ENCODE data around the gene INSM1.
A peak's percentile ranks its signal among the peaks of the same experiment; 100 is the strongest.
"Not testable (repeated sequence)": the region's sequence is repeated elsewhere in the genome, so short reads cannot be mapped to it uniquely, and the experiment has no call there.

The INSM1 gene

GRCh38 chr20:20367575-20368417 lies at the start of gene INSM1:
Gene INSM1, plus strand, starts transcription at chr20:20368104. Its CDS starts 164 bp downstream, at chr20:20368268.
- DNase-seq: peak; percentile 91

GRCh38 chr20:20318365-20319161 lies 49.3 kb upstream of the INSM1 start:
- DNase-seq: no peak

- DNase-seq: no peak
Observed at GRCh38 chr20:20321134-20321533, 46.8 kb upstream of the INSM1 start.

- no peak for DNase-seq
Observed at GRCh38 chr20:20321917-20322316, 46.0 kb upstream of the INSM1 start.

GRCh38 chr20:20322912-20323311 lies 45.0 kb upstream of the INSM1 start:
- no peak for DNase-seq

GRCh38 chr20:20327746-20328145 lies 40.2 kb upstream of the INSM1 start:
- no peak for DNase-seq

- DNase-seq: no peak
Observed at GRCh38 chr20:20329564-20329963, 38.3 kb upstream of the INSM1 start.

- DNase-seq: no peak
Observed at GRCh38 chr20:20331156-20331555, 36.7 kb upstream of the INSM1 start.

GRCh38 chr20:20331817-20332216 lies 36.1 kb upstream of the INSM1 start:
- DNase-seq: no peak

- DNase-seq: no peak
Observed at GRCh38 chr20:20333866-20334265, 34.0 kb upstream of the INSM1 start.

- no peak for DNase-seq
Observed at GRCh38 chr20:20334489-20334888, 33.4 kb upstream of the INSM1 start.

- DNase-seq: no peak
Observed at GRCh38 chr20:20338133-20338730, 29.7 kb upstream of the INSM1 start.

- DNase-seq: no peak
Observed at GRCh38 chr20:20340443-20340842, 27.5 kb upstream of the INSM1 start.

- no peak for DNase-seq
Observed at GRCh38 chr20:20341371-20341770, 26.5 kb upstream of the INSM1 start.

GRCh38 chr20:20342066-20342465 lies 25.8 kb upstream of the INSM1 start:
- DNase-seq: no peak

GRCh38 chr20:20343932-20344331 lies 24.0 kb upstream of the INSM1 start:
- DNase-seq: no peak

GRCh38 chr20:20344476-20344875 lies 23.4 kb upstream of the INSM1 start:
- no peak for DNase-seq

GRCh38 chr20:20353576-20353975 lies 14.3 kb upstream of the INSM1 start:
- DNase-seq: no peak

- not testable (repeated sequence) for DNase-seq
Observed at GRCh38 chr20:20355503-20355902, 12.4 kb upstream of the INSM1 start.

- DNase-seq: no peak
Observed at GRCh38 chr20:20358801-20359200, 9.1 kb upstream of the INSM1 start.

GRCh38 chr20:20359628-20360027 lies 8.3 kb upstream of the INSM1 start:
- no peak for DNase-seq

- DNase-seq: peak; percentile 60
Observed at GRCh38 chr20:20360464-20360863, 7.4 kb upstream of the INSM1 start.

- DNase-seq: peak; percentile 90
Observed at GRCh38 chr20:20362774-20363433, 5.0 kb upstream of the INSM1 start.
